DOHH2 (cell line): Measurements from ENCODE around the gene MANSC4.

Experiments
- H3F3A ChIP-seq: fragments of 200-600 bp; sonication (generic), shearing (Covaris generic); 2 replicates; pipeline ENCODE4 v1.6.0; 2016; ENCODE audit warnings: antibody characterized with exemption, mild to moderate bottlenecking; ENCODE audit not compliant: control insufficient read depth, insufficient read depth
- H3K27ac ChIP-seq: fragments of 200-600 bp; sonication (generic); 2 replicates; pipeline ENCODE4 v1.5.1; 2014; ENCODE audit warnings: low read depth, mild to moderate bottlenecking, low read length, moderate library complexity
- H3K27me3 ChIP-seq: fragments of 200-600 bp; sonication (generic); 2 replicates; pipeline ENCODE4 v1.6.1; 2014; ENCODE audit warnings: mild to moderate bottlenecking, low read length, mixed read lengths; ENCODE audit not compliant: control insufficient read depth
- H3K36me3 ChIP-seq: fragments of 200-600 bp; sonication (generic); 2 replicates; pipeline ENCODE4 v1.6.1; 2014; ENCODE audit warnings: mild to moderate bottlenecking, low read length, moderate library complexity, mixed read lengths; ENCODE audit not compliant: control insufficient read depth
- H3K4me1 ChIP-seq: fragments of 200-600 bp; sonication (generic); 2 replicates; pipeline ENCODE4 v1.6.1; 2014; ENCODE audit warnings: mild to moderate bottlenecking, low read length, mixed read lengths; ENCODE audit not compliant: control insufficient read depth
- H3K4me2 ChIP-seq: fragments of 200-600 bp; sonication (generic); 2 replicates; pipeline ENCODE4 v1.6.0; 2014; ENCODE audit warnings: mild to moderate bottlenecking, low read length, moderate library complexity
- H3K4me3 ChIP-seq: fragments of 200-600 bp; sonication (generic); 2 replicates; pipeline ENCODE4 v1.5.1; 2014; ENCODE audit warnings: mild to moderate bottlenecking, low read length, mixed read lengths
- H3K79me2 ChIP-seq: fragments of 200-600 bp; sonication (generic); 2 replicates; pipeline ENCODE4 v1.6.1; 2014; ENCODE audit warnings: mild to moderate bottlenecking, low read length, mixed read lengths; ENCODE audit not compliant: control insufficient read depth
- H3K9me2 ChIP-seq: fragments of 200-600 bp; sonication (generic); replicated peaks from 2 replicates; pipeline ENCODE4 v1.6.1; 2014; ENCODE audit warnings: mild to moderate bottlenecking, low read length, mixed read lengths; ENCODE audit not compliant: control insufficient read depth
- H3K9me3 ChIP-seq: fragments of 200-600 bp; sonication (generic); 2 replicates; pipeline ENCODE4 v1.6.1; 2014; ENCODE audit warnings: antibody characterized with exemption, low read length, mixed read lengths; ENCODE audit not compliant: control insufficient read depth, insufficient read depth
- H4K20me1 ChIP-seq: fragments of 200-600 bp; sonication (generic); 2 replicates; pipeline ENCODE4 v1.6.0; 2014; ENCODE audit warnings: low read depth, mild to moderate bottlenecking, antibody characterized with exemption, low read length, moderate library complexity; ENCODE audit not compliant: control insufficient read depth, insufficient read depth
- CTCF ChIP-seq: fragments of 200-600 bp; sonication (generic); IDR thresholded peaks from one replicate; pipeline ENCODE4 v1.5.1; 2014; ENCODE audit warnings: antibody characterized with exemption, mild to moderate bottlenecking, low read depth, low read length; ENCODE audit not compliant: poor library complexity, severe bottlenecking
- EZH2phosphoT487 ChIP-seq: fragments of 200-600 bp; sonication (generic); IDR thresholded peaks from 2 replicates; pipeline ENCODE4 v1.6.1; 2017; ENCODE audit warnings: borderline replicate concordance, mild to moderate bottlenecking, antibody characterized with exemption, low read length, moderate library complexity, mixed read lengths

MANSC4 gene

GRCh38 chr12:27802936-27803335 lies 22.9 kb upstream of the MANSC4 start:
- Histone ChIP-seq H4K20me1 (no peaks in the 10 kb centered on the region), H3K27me3 (no peaks in the 10 kb centered on the region), H3K36me3 (peaks cover 19% of the 10 kb centered on the region), H3K4me3 (no peak overlapping the region), H3K27ac (no peak overlapping the region), H3K4me2 (no peak overlapping the region), H3K79me2 (no peaks in the 10 kb centered on the region), H3K4me1 (0 out of 2 replicates have a peak, but pooled peaks cover 3% of the 10 kb centered on the region), H3F3A (no peaks in the 10 kb centered on the region), H3K9me2 (no peaks in the 10 kb centered on the region), H3K9me3 (no peaks in the 10 kb centered on the region)
- no peak for TF ChIP-seq CTCF
- no peak for TF ChIP-seq EZH2phosphoT487

GRCh38 chr12:27802511-27802910 lies 22.5 kb upstream of the MANSC4 start:
- Histone ChIP-seq H3K36me3 (peaks cover 24% of the 10 kb centered on the region), H3K9me3 (no peaks in the 10 kb centered on the region), H3K27me3 (no peaks in the 10 kb centered on the region), H3K9me2 (no peaks in the 10 kb centered on the region), H3K4me1 (0 out of 2 replicates have a peak, but pooled peaks cover 3% of the 10 kb centered on the region), H3K4me3 (no peak overlapping the region), H3K4me2 (no peak overlapping the region), H3K27ac (no peak overlapping the region), H4K20me1 (no peaks in the 10 kb centered on the region), H3F3A (no peaks in the 10 kb centered on the region), H3K79me2 (no peaks in the 10 kb centered on the region)
- TF ChIP-seq CTCF (no peak), EZH2phosphoT487 (no peak)

- Histone ChIP-seq H3K9me2 (no peaks in the 10 kb centered on the region), H3K79me2 (no peaks in the 10 kb centered on the region), H3K36me3 (peaks cover 30% of the 10 kb centered on the region), H4K20me1 (no peaks in the 10 kb centered on the region), H3F3A (no peaks in the 10 kb centered on the region), H3K4me1 (0 out of 2 replicates have a peak, but pooled peaks cover 3% of the 10 kb centered on the region), H3K9me3 (no peaks in the 10 kb centered on the region), H3K27ac (no peak overlapping the region), H3K4me2 (no peak overlapping the region), H3K4me3 (no peak overlapping the region), H3K27me3 (no peaks in the 10 kb centered on the region)
- TF ChIP-seq EZH2phosphoT487 (no peak), CTCF (no peak)
Observed at GRCh38 chr12:27801630-27802029, 21.6 kb upstream of the MANSC4 start.
